SIG-M5 treated with dmso at 0.1 percent for 504 hours (cell line): ENCODE data around the gene MACROD1.

Source experiments
- DNase-seq: peaks from one replicate; lab custom pipeline; 2025; ENCODE audit not compliant: unreplicated experiment; lab: John Stamatoyannopoulos, UW

The MACROD1 gene

DNA sequence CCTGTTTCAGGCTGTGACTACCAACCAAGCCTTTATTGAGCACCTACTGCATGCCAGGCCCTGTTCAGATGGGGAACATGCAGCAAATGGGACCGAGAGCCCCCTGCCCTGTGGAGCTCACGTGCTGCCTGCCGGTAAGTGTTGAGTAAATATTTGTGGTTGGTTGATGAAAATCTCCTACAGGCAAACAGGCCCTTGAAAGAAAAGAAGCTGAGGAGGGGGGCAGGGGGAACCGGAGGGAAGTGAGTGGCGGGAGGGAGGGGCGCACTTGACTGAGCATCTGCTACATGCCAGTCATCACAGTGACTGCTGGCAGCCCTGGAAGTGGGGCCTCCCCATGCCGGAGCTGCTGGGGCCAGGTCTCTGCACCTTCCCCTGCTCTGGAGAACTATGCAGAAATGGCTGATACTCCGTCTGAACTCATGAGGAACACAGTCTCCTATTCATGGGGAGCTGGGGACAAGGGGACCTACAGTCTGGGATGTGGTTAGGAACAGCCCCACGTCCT is 34.2 kb downstream of the MACROD1 start:
- no peak for DNase-seq

DNA sequence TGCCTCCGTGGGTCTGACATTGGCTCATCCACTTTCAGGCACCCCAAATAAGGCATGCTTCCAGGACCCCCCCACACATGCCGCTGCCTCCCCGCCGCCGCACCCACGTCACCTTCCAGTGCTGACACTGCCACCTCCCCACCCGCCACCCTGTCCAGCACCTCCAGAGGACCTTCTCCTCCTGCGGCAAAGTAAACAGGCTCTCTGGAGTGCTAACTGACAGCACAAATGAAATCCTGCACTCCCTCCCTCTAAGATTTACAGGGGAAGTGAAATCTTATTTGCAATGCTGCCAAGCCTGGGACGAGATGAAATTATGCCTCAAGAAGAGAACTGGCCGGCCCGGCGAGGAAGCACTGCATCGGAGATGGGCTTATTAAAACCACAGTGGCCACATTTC is 35.3 kb downstream of the MACROD1 start:
- no peak for DNase-seq

DNA sequence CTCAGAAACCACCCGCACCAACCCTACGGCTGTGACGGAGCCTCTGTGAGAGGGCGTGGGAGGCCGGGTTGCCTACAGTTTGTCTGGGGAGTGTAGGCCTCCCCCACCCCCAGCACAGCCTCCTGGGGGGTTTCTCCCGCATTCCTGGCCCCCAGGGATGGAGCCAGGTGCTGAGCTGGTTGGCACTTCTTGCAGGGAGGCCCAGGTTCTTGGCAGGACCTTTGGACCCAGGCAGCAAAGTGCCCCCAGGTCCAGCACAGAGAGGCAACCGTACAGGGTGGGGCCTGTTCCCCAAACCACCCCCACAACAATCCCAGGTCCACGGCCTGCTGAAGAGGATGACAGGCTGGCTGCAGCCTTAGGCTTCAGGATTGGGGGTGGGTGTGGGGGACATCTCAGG is 36.5 kb downstream of the MACROD1 start:
- DNase-seq, result no peak

DNA sequence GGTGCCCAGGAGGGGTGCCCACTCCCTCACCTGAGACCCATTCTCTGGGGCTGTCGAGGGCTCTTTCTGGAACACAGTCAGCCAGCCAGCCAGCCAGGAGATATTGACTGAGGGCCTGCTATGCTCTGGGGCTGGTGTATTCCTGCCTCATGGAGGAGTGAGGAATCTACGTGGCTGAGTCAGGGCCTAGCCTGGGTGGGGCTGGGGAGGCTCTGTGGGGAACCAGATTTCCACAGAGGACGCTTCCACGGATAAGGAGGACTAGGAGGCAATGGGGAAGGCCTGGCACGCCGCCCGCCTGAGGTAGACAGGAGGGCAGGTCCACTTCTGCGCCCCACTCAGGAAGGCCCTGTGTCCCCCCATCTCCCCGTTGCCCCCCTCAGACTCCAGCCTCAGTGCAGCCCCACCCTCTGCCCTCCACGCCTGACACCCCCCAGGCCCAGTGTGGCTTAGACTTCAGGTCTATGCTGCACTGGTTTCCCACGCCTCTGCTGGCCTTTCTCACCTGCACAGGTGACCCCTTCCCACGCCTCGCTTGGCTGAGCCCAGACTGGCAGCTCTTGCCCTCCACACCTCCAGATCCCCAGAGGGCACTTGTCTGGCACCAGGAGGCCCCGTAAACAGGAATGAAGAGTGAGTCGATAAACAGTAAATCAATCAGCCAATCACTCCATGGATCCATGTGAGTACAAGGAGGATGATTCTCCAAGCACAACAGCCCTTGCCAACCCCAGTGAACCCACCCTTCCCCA is 37.5 kb downstream of the MACROD1 start:
- DNase-seq, result no peak

DNA sequence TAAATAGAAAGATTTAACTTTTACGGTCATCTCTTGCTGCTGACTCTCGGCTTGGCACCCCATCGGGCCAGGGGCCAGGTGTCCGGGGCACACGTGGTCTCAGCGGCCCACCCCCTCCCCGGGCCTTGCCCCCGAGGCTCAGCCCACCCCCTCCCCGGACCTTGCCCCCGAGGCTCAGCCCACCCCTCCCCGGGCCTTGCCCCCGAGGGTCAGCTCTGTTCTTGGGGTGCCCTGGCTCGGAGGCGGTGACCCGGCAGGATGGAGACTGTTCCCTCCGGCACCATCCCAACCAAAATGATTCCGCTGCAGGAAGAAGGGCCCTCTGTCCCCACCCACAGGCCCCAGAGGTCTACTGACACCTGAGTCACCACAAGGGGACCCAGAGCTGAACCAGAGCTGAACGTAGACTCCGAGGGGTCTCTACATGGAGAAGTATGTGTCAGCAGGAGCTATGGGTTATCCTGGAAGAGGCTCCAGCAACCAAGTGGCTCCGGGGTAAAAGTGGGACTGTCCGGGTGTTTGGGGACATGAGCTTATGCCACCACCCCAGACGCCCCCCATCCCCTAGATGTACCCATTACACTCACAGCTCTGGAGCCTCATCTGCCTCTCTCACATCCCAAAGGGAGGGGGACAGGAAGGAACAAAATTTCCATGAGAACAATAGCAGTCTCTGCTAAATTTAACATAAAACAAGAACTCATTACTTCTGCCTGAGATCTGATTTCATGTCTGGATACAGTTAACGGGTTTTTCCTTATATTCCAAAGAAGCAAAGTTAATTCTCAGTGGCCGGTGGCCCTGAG is 38.4 kb downstream of the MACROD1 start:
- no peak for DNase-seq

DNA sequence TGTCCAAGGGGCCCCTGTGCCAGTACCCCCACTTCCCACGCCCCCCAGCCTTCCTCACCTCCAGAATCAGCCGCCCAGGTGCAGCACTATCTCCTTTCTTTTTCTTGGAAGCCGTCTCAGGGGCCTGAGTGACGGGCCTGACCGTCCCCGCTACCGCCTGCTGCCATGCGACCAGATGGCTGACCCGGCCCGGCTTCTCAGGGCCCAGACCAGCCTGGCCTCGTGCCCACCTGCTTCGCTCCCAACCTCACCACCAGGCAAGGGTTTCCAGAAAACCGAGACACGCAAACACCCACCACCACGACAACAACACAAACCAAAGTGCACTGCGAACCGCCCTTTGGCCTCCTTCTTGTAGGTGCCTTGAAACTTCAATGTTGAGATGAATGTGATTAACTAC is 39.1 kb downstream of the MACROD1 start:
- DNase-seq, result no peak

DNA sequence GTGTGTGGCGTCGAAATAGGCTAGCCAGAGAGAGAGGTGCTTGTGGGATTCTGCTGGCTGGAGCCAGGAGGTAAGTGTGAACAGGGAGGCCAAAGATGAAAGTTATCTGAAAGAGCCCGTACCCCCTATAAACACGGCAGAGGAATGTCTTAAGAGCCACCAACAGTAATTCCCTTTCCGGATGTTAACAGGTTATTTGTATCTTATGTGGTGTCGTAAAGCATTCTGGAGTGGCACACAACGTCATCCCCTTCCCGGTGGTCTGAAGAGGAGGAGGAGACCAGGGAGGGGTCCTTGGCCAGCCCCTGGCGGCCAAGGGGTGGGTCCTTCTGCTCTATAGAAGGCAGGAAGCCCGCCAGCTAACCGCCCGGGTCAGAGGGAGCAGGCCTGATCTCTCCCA is 39.5 kb downstream of the MACROD1 start:
- DNase-seq, result no peak

DNA sequence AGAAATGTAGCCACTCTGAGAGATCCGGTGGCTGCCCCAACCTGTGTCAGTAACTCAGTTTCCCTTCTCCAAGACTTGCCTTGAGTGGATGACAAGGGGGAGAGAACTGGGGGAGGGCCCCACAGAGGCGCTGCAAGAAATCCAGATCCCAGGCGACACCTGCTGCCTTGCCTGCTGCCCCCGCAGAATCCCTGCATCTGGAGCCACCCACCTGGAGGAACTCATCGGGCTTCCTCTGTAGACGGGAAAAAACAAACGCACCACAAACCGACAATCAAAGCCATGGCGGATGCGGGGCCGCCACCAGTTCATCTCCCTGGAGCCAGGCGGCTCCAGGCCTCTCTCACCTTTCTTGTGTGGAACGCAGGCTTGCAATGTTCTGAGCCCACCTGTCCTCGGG is 40.2 kb downstream of the MACROD1 start:
- no peak for DNase-seq

DNA sequence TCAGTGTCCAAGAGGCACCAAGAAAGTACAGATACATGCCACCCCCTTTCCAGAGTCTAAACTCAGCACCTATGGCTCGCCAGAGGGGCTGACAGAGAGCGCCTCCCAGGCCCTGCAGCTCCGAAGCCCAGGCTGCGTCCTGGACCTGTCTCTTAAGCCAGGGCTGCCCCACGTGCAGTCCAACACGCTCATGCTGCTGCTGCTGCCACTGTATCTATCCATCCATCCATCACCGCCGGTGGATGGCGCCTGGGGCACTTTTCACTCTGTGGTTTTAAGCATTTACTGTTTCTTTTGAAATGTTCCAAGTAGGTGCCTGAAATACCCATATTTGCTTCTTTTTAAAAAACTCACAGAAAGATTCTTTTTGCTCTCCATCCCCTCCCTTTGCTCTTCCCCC is 41.8 kb downstream of the MACROD1 start:
- DNase-seq, result no peak

DNA sequence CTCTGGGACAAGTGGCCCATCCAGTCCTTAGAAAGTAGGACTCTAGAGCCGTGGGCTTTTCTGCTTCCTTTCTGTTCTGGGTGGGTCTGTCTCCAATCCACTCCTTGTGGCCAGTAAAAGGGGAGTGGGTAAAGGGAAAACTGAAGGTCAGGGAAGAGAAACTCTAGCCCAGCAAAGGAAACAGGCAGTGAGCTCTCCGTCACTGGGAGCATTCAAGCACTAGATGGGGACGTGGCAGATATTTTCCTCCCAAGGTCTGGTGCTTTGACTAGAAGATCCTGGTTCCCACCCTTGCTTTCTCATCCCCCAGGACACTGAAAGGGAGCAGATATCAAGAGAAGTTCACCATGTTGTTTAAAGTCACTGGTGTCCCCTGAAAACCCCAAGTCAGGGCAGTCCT is 42.2 kb downstream of the MACROD1 start:
- DNase-seq, result no peak

DNA sequence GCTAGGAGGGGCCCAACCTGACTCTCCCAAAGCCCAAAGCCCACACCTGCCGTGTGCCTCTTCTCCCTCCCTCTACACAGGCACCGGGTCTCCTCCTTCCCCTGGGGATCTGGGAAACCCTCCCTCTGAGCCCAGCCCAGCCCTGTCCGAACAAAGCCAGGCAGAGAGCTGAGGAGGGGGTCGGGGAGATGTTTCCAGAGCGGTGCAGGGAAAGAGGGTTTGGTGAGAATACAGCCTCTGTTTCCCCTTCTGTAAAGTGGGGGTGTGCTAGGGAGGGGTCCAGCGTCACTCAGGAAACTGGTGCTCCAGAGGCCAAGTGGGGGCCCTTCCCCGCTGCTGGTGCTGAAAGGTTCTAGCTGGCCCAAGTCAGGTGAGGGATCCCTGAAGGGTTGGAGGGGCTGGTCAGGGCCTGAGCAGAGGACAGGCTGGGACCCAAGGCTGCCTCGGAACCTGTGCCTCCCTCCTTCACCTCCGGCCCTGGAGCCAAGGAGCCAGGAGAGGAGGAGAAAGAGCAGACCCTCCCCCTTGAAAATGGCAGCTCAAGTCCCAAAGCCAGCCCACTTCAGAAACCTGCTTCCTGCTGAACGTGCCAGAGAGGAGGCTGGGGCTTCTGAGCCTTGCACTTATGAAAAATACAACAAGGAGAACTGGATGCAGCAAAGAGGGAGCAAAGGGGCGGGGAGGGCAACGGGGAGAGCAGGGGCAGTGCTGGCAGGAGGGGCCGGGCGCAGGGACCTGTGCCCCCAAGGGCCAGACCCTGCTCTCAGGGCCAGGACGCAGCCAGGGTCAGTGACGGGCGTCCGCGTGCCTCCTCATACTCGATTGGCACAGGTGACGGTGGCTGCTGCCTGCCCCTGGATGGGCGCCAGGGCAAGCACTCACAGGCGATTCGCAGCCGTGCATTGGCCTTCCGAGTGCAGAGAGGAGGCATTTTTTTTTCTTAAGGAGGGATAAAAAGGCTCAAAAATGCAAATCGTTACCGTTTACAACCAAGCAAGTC is 43.2 kb downstream of the MACROD1 start:
- no peak for DNase-seq

DNA sequence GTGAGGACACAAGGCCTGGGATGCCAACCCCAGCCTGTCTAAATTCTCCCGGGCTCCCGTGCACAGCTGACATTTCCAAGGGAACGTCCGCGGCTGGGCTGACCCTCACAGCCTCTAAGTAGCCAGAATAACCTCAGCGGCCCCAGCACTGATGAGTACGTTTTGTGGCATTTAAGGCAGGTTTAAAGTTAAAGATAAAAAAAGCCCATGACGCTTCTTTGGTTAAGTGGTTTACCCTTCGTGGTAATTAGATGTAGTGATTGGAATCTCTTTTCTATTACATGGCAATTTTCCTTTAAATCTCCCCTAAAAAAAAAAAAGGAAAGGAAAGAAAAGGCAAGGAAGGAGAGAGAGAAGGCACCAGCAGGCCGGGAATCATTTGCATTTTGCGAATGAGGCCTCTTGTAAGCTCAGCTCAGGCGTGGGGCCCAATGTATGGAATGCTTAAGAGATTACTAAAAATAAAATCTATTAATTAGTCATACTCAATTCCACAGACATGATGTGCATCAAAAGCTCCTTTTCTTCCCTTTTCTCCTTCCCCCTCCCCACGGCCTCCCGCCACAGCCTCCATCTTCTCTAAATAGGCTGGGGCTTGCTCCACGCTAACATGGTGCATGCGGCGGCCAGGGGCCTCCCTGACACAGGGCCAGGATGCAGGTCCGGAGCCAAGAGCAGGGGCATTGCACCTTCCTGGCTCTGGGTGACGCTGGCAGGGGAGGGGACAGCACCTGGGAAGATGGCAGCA is 44.1 kb downstream of the MACROD1 start:
- DNase-seq, result no peak

DNA sequence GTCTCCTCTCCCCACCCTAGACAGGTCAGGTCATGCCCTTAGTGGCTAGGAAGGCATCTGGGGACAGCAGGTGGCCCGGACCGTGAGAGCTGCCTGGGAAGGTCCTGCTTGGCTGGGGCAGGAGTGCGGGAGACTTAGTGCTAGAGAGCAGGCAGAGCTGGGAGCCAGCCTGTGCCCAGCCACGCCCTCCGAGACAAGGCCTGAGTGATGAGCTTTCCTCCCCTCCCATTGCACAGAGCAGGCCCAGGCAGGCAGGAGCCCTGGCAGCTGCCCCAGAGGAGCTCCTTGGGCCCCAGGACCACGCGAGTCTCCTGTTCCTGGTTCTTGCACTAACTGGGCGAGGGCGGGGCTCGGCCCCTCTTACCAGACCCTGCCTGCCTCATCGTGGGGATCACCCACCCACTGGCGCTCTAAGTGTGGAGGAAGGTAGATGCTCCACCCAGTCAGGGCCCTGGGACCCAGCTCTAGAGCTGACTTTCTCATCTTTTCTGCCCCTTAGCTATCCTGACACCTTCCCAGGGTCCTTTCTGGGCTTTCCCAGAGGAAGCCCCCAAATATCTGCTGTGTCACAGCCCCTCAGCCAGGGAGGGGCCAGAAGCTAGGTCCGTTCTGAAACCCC is 44.9 kb downstream of the MACROD1 start:
- DNase-seq, result no peak

DNA sequence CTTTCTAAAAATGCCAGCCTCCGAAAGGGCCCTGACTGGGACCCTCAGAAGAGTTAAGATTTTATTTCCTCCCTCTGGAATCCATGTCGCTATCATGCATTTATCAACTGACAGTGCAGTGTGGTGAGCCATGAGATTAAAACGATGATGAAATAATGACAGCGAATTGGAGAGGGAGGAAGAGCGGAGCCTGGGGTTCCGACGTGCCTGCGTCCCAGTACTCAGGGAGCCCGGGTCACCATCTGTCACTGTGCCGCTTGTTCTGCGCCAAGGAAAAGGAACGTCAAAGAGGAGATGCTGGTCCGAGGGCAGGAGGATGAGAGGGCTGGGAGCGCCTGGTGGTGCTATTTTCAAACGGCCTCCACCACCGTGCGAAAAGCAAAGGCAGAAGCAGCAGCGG is 46.2 kb downstream of the MACROD1 start:
- no peak for DNase-seq

DNA sequence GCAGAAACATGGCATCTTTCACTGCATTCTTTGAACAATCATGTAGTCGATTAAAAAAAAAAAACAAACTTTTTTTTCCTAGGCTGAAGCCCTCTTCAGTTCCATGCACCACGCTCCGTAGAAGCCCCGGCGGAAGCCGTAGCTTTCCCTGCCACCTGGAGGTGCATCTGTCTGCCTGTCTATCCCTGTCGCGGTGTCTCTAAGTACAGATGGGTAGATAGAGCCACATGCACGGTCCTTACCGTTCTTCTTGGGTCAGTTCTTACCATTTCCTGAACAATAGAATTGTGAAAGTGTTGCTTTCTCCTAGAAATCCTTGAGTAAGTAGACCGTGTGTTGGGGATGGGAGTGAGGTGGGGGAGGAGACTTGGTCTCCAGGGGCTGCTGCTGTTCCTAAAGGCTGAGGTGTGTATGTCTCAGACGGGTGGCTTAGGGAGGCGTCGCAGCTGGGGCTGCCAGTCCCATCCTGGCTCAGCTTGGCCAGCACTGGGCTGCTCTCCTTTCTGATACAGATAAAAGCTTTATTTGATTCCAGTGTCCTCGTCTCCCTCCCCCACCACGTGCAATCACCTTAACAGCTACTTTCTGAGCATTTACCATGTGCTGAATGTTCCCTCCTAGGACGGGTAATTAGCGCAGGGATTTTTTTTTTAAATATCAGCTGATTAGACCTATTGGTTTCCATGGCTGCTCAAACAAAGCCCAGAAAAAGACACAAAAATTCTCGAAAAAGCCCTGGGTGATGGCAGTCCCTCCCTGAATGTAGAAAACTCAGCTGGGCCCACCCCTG is 46.8 kb downstream of the MACROD1 start:
- no peak for DNase-seq

DNA sequence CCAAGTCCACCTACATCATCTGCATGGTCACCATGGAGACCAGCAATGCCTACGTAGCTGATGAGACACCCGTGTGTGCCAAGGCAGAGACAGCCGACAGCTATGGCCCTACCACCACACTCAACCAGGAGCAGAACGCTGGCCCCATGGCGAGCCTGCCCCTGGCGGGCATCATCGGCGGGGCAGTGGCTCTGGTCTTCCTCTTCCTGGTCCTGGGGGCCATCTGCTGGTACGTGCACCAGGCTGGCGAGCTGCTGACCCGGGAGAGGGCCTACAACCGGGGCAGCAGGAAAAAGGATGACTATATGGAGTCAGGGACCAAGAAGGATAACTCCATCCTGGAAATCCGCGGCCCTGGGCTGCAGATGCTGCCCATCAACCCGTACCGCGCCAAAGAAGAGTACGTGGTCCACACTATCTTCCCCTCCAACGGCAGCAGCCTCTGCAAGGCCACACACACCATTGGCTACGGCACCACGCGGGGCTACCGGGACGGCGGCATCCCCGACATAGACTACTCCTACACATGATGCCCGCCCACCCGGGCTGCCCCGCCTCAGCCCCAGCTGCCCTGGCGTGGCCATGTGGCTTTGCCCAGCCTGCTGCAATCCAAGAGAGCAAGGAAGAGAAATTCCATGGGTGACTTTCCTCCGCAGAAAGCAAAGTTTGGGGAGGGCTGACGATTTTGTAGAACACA is 48.0 kb downstream of the MACROD1 start:
- DNase-seq, result no peak

DNA sequence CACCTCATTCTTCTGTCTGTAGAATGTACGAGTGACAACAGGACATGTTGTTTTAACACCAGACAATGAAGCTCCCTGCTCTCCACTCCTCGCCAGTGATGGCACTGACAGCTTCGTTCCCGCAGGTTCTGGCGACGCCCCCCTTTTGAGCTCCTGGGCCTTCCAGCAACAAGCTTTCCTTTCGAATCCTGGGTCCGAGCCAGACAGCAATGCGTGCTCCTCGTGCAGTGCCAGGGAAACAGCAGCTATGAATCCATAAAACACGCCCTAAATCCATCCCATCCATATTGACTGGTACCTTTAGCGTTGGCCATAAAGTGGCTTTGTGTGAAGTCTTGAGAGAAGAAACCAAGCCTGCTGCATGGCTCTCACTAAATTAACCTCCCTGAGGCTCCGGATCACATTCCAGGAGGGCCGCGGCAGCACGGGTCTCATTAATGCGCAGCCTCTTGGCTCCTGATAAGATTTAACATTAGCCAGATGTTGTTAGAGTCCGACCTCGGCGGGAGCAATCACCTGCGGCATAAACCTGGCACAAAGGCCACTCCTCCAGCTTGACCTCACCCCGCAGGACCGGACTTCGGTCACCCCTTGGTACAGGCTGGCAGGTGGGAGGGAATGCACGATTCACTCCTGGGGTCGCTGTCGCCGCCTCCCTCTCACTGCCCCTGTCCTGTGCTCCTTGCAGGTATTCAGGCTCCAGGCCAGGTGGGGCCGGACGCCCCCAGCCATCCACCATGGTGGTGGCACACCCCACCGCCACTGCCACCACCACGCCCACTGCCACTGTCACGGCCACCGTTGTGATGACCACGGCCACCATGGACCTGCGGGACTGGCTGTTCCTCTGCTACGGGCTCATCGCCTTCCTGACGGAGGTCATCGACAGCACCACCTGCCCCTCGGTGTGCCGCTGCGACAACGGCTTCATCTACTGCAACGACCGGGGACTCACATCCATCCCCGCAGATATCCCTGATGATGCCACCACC is 50.1 kb downstream of the MACROD1 start:
- no peak for DNase-seq
